Liver (tissue), 9 donors: ENCODE results near the gene CA14. TPM values are rescaled to one million over a fixed set of nuclear protein-coding genes. Genes with fewer than 3 reads are reported as not detected.

Source experiments
- DNase-seq: peaks from one replicate; pipeline ENCODE4 v3.0.0-alpha.2; 2017; ENCODE audit warnings: low spot score
- H3K27ac ChIP-seq, 2 donors: one replicate each; pipeline ENCODE4 v1.7.0; 2013; ENCODE audit warnings: inconsistent platforms in 2 of 2, low read length in 2 of 2, control low read depth in 1 of 2, low read depth in 1 of 2, mild to moderate bottlenecking in 1 of 2
- H3K27me3 ChIP-seq, 4 donors: one replicate each; pipeline versions ENCODE4 v1.6.1 to v1.7.0; 2013; ENCODE audit warnings: low read length in 3 of 4, inconsistent platforms in 1 of 4, mild to moderate bottlenecking in 1 of 4, moderate library complexity in 1 of 4; ENCODE audit not compliant: control insufficient read depth in 4 of 4, insufficient read depth in 4 of 4
- H3K36me3 ChIP-seq, 4 donors: one replicate each; pipeline versions ENCODE4 v1.6.1 to v1.7.0; 2013; ENCODE audit warnings: low read length in 3 of 4, mild to moderate bottlenecking in 3 of 4, low read depth in 1 of 4, moderate library complexity in 1 of 4; ENCODE audit not compliant: control insufficient read depth in 4 of 4, insufficient read depth in 3 of 4
- H3K4me1 ChIP-seq, 4 donors: one replicate each; pipeline versions ENCODE4 v1.6.1 to v1.7.0; 2013; ENCODE audit warnings: low read length in 3 of 4, mild to moderate bottlenecking in 3 of 4, moderate library complexity in 1 of 4; ENCODE audit not compliant: control insufficient read depth in 4 of 4, insufficient read depth in 4 of 4
- H3K4me3 ChIP-seq, 3 donors: one replicate each; pipeline versions ENCODE4 v1.6.1 to v1.7.0; 2013; ENCODE audit warnings: low read length in 3 of 3, control low read depth in 1 of 3, low read depth in 1 of 3, mild to moderate bottlenecking in 1 of 3
- H3K9ac ChIP-seq, 2 donors: one replicate each; pipeline ENCODE4 v1.7.0; 2013; ENCODE audit warnings: low read length in 2 of 2, mild to moderate bottlenecking in 2 of 2, moderate library complexity in 2 of 2, control low read depth in 1 of 2, low read depth in 1 of 2
- H3K9me3 ChIP-seq, 4 donors: one replicate each; pipeline versions ENCODE4 v1.6.1 to v1.7.0; 2013; ENCODE audit warnings: low read length in 3 of 4; ENCODE audit not compliant: control insufficient read depth in 4 of 4
- ATF3 ChIP-seq: IDR thresholded peaks from 2 replicates; pipeline ENCODE4 v1.6.1; 2016; ENCODE audit warnings: antibody characterized with exemption
- CTCF ChIP-seq: fragments of 150-350 bp; IDR thresholded peaks from 2 replicates; pipeline ENCODE4 v1.5.1; 2017; ENCODE audit warnings: improper control_type of control experiment, low read depth, low read length; ENCODE audit not compliant: missing input control
- EGR1 ChIP-seq, 2 donors: IDR thresholded peaks; 2 replicates each; pipeline ENCODE4 v1.6.1; 2016 to 2018; ENCODE audit warnings: antibody characterized with exemption in 2 of 2, low read depth in 2 of 2
- FOXA1 ChIP-seq: IDR thresholded peaks from 2 replicates; pipeline ENCODE4 v1.6.1; 2016; ENCODE audit warnings: antibody characterized with exemption
- FOXA2 ChIP-seq: IDR thresholded peaks from 2 replicates; pipeline ENCODE4 v1.6.1; 2016; ENCODE audit warnings: antibody characterized with exemption
- GABPA ChIP-seq, 2 donors: IDR thresholded peaks in 1 of 2; conservative IDR thresholded peaks in 1 of 2; 2 replicates each; pipeline ENCODE4 v1.6.1; 2016; ENCODE audit warnings: antibody characterized with exemption in 2 of 2, mild to moderate bottlenecking in 1 of 2, moderate library complexity in 1 of 2
- HNF4A ChIP-seq, 2 donors: conservative IDR thresholded peaks; 2 replicates each; pipeline ENCODE4 v1.6.1; 2016; ENCODE audit warnings: antibody characterized with exemption in 2 of 2, mild to moderate bottlenecking in 2 of 2
- HNF4G ChIP-seq: IDR thresholded peaks from 2 replicates; pipeline ENCODE4 v1.6.1; 2016; ENCODE audit warnings: antibody characterized with exemption
- JUND ChIP-seq, 2 donors: IDR thresholded peaks; 2 replicates each; pipeline ENCODE4 v1.6.1; 2016; ENCODE audit warnings: antibody characterized with exemption in 2 of 2
- NR2F2 ChIP-seq: IDR thresholded peaks from 2 replicates; pipeline ENCODE4 v1.6.1; 2016; ENCODE audit warnings: antibody characterized with exemption
- RAD21 ChIP-seq, 2 donors: IDR thresholded peaks; 2 replicates each; pipeline ENCODE4 v1.6.1; 2016; ENCODE audit warnings: antibody characterized with exemption in 2 of 2, mild to moderate bottlenecking in 2 of 2
- REST ChIP-seq: IDR thresholded peaks from 2 replicates; pipeline ENCODE4 v1.6.1; 2016; ENCODE audit warnings: antibody characterized with exemption, mild to moderate bottlenecking
- RXRA ChIP-seq, 2 donors: IDR thresholded peaks; 2 replicates each; pipeline ENCODE4 v1.6.1; 2017 to 2018; ENCODE audit warnings: antibody characterized with exemption in 2 of 2, mild to moderate bottlenecking in 1 of 2
- SP1 ChIP-seq: IDR thresholded peaks from 2 replicates; pipeline ENCODE4 v1.6.1; 2018; ENCODE audit warnings: antibody characterized with exemption, mild to moderate bottlenecking
- TAF1 ChIP-seq: conservative IDR thresholded peaks from 2 replicates; pipeline ENCODE4 v1.6.1; 2016; ENCODE audit warnings: antibody characterized with exemption, mild to moderate bottlenecking
- YY1 ChIP-seq: IDR thresholded peaks from 2 replicates; pipeline ENCODE4 v1.6.1; 2016; ENCODE audit warnings: antibody characterized with exemption, mild to moderate bottlenecking
- ZBTB33 ChIP-seq: IDR thresholded peaks from 2 replicates; pipeline ENCODE4 v1.6.1; 2016; ENCODE audit warnings: antibody characterized with exemption
- WGBS: extraction: QIAGEN DNeasy Blood & Tissue Kit; methylation state at CpG from one replicate; pipeline ENCODE4 v1.1.7; 2013; 5-methylcytosine and 5-hydroxymethylcytosine counted together
- polyA plus RNA-seq, 2 donors: library from polyadenylated mRNA; stranded (reverse) in 1 of 2; unstranded in 1 of 2; fragments of 200-250 nt in 1 of 2; fragments of >200 nt in 1 of 2; fragmentation: Nextera tagmentation in 1 of 2; extraction: Ambion mirVana in 1 of 2; gene quantifications; one replicate each; pipeline versions ENCODE4 v1.2.1 to v1.2.3, GENCODE V29; 2013 to 2015
- total RNA-seq, 2 donors: library from RNA; depleted of rRNA; stranded (reverse); fragments of >200 nt; gene quantifications; one replicate each; pipeline ENCODE4 v1.2.3, GENCODE V29; 2014
- donor health status: healthy.
- donor health status: healthy.
- donor health status: healthy.
- donor health status: healthy.
- donor health status: healthy.

CA14 gene
- total and polyA plus RNA-seq, 4 donors: 0.22 to 2.7 (median 1.2) TPM

GRCh38 chr1:150295476-150295875, 37.9 kb downstream of the CA14 start:
- Histone ChIP-seq H3K36me3 (peaks cover 3 to 11% (median 6%) of the 10 kb centered on the region in 4 donors), H3K27me3 (no peaks in the 10 kb centered on the region), H3K27ac (no peak overlapping the region), H3K9ac (no peak overlapping the region), H3K4me1 (peaks cover 0 to 9% (median 4%) of the 10 kb centered on the region in 4 donors), H3K9me3 (no peaks in the 10 kb centered on the region), H3K4me3 (no peak overlapping the region)
- DNase-seq: no peak
- over 99% methylated on average over 2 of the region's 2 CpGs for WGBS
- TF ChIP-seq ATF3 (no peak), FOXA1 (no peak), SP1 (no peak), HNF4G (no peak), EGR1 (IDR thresholded peaks at IDR 0.05; ENCODE audit: low read depth in 2 of 2) (no peak), REST (no peak), FOXA2 (no peak), JUND (IDR thresholded peaks at IDR 0.05) (no peak), HNF4A (conservative IDR thresholded peaks at IDR 0.05) (no peak), GABPA (IDR thresholded peaks at IDR 0.05 in 1 of 2, conservative IDR thresholded peaks at IDR 0.05 in 1 of 2) (no peak), YY1 (no peak), NR2F2 (no peak), RXRA (IDR thresholded peaks at IDR 0.05) (no peak), TAF1 (no peak), CTCF (no peak), RAD21 (IDR thresholded peaks at IDR 0.05) (no peak)

- WGBS: 98% methylated on average over 3 of the region's 3 CpGs
- peaks cover 3 to 21% (median 16%) of the 10 kb centered on the region in 4 donors for H3K36me3 ChIP-seq
- peaks cover 0 to 2% (median 0%) of the 10 kb centered on the region in 4 donors for H3K4me1 ChIP-seq
- no peaks in the 10 kb centered on the region for H3K27me3 ChIP-seq
- no peaks in the 10 kb centered on the region for H3K9me3 ChIP-seq
- no peak overlapping the region for H3K4me3 ChIP-seq
- DNase-seq: no peak
- H3K9ac ChIP-seq: no peak overlapping the region
- no peak overlapping the region for H3K27ac ChIP-seq
- TF ChIP-seq REST (no peak), TAF1 (no peak), FOXA2 (no peak), RAD21 (IDR thresholded peaks at IDR 0.05) (no peak), SP1 (no peak), GABPA (IDR thresholded peaks at IDR 0.05 in 1 of 2, conservative IDR thresholded peaks at IDR 0.05 in 1 of 2) (no peak), ATF3 (no peak), ZBTB33 (no peak), CTCF (no peak), HNF4G (no peak), HNF4A (conservative IDR thresholded peaks at IDR 0.05) (no peak)
Observed at GRCh38 chr1:150299716-150300115, 42.1 kb downstream of the CA14 start.
